ENCODE measurements around the gene SUMO1.
A peak's percentile ranks its signal among the peaks of the same experiment; 100 is the strongest.
"Not testable (repeated sequence)": the region's sequence is repeated elsewhere in the genome, so short reads cannot be mapped to it uniquely, and the experiment has no call there.

The SUMO1 gene
- 50.4 to 81.0 (median 66.8) reads per million in 4 donors for total RNA-seq

GRCh38 chr2:202238234-202239197, at the start of gene SUMO1:
Gene SUMO1 (minus strand): TSS chr2:202238597. CDS start chr2:202238451, 146 bp downstream.
- DNase-seq, result peak; percentile 71 to 93 (median 85)

GRCh38 chr2:202286595-202286994, 48.2 kb upstream of the SUMO1 start:
- DNase-seq, result no peak

GRCh38 chr2:202278944-202279343, 40.5 kb upstream of the SUMO1 start:
- DNase-seq, result no peak

GRCh38 chr2:202278036-202278760, 39.8 kb upstream of the SUMO1 start:
- DNase-seq, result peak in 1 of 5 donors; percentile 64

GRCh38 chr2:202276078-202276720, 37.8 kb upstream of the SUMO1 start:
- DNase-seq, result peak in 1 of 5 donors; percentile 28

- peak in 1 of 5 donors; percentile 13 for DNase-seq
These were observed 32.1 kb upstream of the SUMO1 start for GRCh38 chr2:202270487-202270886.

- peak in 2 of 5 donors; percentile 17 to 56 for DNase-seq
These were observed 31.2 kb upstream of the SUMO1 start for GRCh38 chr2:202269585-202269984.

GRCh38 chr2:202267495-202267894, 29.1 kb upstream of the SUMO1 start:
- DNase-seq, result peak in 1 of 5 donors; percentile 58

GRCh38 chr2:202265467-202266277, 27.3 kb upstream of the SUMO1 start, which contains the start of gene NOP58:
Gene NOP58 (plus strand): TSS chr2:202265763. CDS start chr2:202265942, 179 bp downstream.
- DNase-seq, result peak; percentile 75 to 95 (median 88)

GRCh38 chr2:202261531-202261930, 23.1 kb upstream of the SUMO1 start:
- DNase-seq, result no peak

- DNase-seq, result no peak
These were observed 13.1 kb upstream of the SUMO1 start for GRCh38 chr2:202251494-202251893.

GRCh38 chr2:202249521-202250253, 11.3 kb upstream of the SUMO1 start:
- DNase-seq, result no peak

GRCh38 chr2:202247710-202248109, 9.3 kb upstream of the SUMO1 start:
- DNase-seq, result not testable (repeated sequence)

GRCh38 chr2:202237787-202238233, 587 bp downstream of the SUMO1 start:
- peak in 4 of 5 donors; percentile 1 to 8 (median 4) for DNase-seq

- DNase-seq, result no peak
These were observed 16.5 kb downstream of the SUMO1 start for GRCh38 chr2:202221873-202222272.

GRCh38 chr2:202215179-202215578, 23.2 kb downstream of the SUMO1 start:
- DNase-seq, result no peak

GRCh38 chr2:202208526-202208925, 29.9 kb downstream of the SUMO1 start:
- no peak for DNase-seq

GRCh38 chr2:202204855-202205254, 33.5 kb downstream of the SUMO1 start:
- no peak for DNase-seq

- DNase-seq, result no peak
These were observed 35.0 kb downstream of the SUMO1 start for GRCh38 chr2:202203348-202203747.

GRCh38 chr2:202201220-202202160, 36.9 kb downstream of the SUMO1 start:
- no peak for DNase-seq
